GM19193 (cell line): ENCODE results near the gene RMDN2.

Experiments used
- POLR2A ChIP-seq: IDR thresholded peaks from 4 replicates; pipeline ENCODE4 v1.6.1; 2011; ENCODE audit not compliant: insufficient read depth, insufficient read length; ENCODE audit errors: extremely low read depth

The RMDN2 gene

DNA sequence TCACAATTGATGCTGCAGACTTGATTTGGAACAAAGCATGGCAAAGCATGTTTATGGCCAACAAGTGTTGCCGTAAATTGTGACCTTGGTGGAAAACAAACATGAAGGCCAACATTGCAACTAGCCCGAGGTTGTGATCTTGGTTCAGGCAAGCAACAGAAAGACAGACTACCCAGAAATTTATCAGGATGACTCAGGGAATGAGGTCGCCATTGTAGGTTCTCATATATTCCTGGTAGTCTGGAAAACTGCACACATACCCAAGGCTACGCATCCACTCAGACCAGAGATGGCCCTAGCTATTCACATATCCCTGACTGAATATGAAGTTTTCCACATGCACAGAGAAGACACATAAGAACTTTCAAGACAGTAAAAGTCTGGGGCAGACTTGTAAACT is 120.7 kb downstream of the RMDN2 start:
- no peak for TF ChIP-seq POLR2A

GRCh38 chr2:38056216-38056615 is 131.1 kb downstream of the RMDN2 start:
- TF ChIP-seq POLR2A, result no peak

DNA sequence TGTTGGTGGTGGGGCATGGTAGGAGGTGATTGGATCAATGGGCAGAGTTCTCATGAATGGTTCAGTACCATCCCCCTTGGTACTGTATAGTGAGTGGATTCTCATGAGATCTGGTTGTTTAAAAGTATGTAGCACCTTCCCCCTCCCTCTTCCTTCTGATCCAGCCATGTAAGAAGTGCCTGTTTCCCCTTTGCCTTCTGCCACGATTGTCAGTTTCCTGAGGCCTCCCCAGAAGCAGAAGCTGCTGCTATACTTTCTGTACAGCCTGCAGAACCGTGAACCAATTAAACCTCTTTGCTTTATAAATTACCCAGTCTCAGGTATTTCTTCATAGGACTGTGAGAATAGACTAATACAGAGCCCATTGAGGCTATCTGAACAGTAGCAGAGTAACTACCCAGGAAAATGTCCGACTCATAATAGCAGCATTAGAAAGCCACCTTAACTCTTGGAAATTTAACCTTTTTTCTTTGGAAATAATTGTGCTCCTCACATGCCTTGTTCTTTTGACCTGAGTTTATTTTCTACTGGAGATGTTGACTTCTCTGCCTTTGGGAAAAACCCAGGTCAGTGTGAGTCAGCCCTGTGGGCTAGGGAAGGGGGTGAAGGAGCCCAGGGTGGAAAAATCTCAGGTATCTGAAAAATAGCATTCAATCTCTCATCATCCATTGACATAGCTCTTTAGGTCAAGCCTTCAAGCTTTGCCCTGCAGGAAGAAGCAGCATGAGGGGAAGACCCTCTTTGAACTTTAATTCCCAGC is 132.7 kb downstream of the RMDN2 start:
- TF ChIP-seq POLR2A, result no peak

DNA sequence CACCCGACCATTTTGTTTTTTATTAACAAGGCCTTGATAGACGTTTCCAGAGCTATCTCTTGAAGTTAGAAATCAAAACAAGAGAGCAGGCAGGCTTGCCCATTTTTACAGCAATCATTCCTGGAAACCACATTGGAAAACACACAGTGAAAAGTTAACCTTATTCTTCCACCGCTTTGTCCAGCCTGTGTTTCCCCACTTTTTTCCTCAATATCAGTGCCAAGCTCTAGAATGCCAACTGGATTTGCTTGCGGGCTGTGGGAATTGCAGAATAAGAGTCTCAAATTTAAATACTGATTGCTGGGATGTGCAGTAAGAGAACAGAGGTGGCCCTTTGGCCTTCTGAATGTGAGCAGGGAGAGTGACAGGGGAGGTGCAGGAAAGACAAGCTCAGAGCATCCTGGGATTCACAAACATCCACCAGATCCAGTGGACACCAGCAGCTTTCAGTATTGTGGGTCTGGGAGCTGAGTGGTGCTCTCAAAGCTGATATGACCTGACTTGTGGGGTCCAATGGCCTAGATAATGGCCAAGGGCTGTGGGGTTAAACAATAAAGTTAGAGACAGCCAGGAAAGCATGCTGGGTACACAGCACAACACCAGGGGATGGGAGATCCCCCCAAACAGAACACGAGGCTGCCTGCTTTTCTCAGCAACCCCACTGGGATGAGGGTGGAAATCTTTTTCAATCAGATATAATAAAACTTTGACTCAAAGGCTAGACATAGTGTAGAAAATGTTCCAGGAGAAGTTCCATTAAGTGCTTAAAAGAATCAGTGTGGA is 135.3 kb downstream of the RMDN2 start:
- TF ChIP-seq POLR2A, result no peak

DNA sequence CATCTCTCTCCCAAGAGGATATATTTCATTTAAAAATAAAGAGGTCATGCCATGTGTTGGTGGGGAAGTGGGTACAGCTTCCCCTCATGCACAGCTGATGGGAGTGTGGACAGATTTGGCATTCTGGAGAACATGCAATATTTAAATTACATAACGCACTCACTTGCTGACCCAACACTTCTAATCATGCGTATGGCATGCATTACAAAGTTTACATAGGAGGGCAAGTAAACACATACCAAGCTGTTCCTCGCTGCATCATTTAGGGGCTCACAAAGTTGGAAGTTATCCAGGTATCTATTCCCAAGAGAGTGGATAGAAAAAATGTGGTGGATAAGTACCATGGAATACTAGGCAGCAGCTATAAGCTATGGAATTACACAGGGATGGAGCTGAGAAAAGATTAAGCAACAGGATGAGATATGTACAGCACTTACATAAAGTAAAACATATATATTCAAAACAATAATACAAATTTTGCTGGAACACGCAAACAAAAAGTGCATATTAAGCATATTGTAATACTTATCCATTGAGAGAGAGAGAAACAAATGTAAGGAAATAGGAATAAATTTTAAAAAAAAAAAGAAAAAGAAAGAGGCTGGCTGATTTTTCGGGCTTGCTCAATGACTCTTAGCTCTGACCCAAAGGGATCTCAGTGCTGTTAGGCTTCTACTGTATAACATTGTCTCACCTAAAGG is 139.9 kb downstream of the RMDN2 start:
- no peak for TF ChIP-seq POLR2A

DNA sequence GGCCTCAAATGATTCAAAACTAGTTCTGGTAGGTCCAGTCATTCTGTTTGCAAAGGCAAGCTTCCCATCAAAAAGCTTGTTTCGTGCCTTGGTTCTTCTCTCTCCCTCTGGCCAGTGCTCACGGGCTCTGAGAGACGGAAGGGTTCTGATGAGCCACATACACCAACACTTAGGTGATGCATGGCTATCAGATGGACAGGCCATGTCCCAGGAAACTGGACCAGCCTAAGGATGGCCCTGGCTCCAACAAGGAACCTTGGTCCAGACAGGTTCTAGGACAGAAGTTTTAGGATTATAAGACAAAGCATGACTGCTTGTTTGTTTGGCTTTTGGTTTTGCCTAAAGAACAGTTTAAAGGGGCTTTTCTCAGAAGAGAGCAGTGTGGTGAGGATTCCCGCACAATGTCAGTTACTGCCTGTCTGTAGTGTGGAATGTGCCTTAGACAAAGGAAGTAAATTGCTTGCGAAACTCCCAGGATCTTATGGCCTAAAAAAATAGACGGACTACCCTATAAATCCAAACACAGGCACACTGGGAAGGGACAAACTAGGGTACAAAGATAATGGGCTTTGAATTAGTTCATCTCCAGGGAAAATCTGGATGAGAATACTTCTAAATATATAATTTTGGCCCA is 140.5 kb downstream of the RMDN2 start:
- TF ChIP-seq POLR2A, result no peak

- no peak for TF ChIP-seq POLR2A
Observed at GRCh38 chr2:38066421-38067115, 141.5 kb downstream of the RMDN2 start.
